WERI-Rb-1 (cell line): Measurements from ENCODE around the gene ABHD13.
"Not testable (repeated sequence)": the region's sequence is repeated elsewhere in the genome, so short reads cannot be mapped to it uniquely, and the experiment has no call there.

Source experiments
- DNase-seq: peaks from one replicate; pipeline ENCODE4 v3.0.0-alpha.2; 2020
- H3K27ac ChIP-seq: fragments of 250-450 bp; sonication (Bioruptor Pico); 2 replicates; pipeline ENCODE4 v1.5.1; 2020; ENCODE audit warnings: mild to moderate bottlenecking, moderate library complexity
- H3K27me3 ChIP-seq: fragments of 250-450 bp; sonication (Bioruptor Pico); 2 replicates; pipeline ENCODE4 v1.5.1; 2021; ENCODE audit warnings: mild to moderate bottlenecking, low read depth, moderate library complexity; ENCODE audit not compliant: insufficient read depth, severe bottlenecking
- H3K36me3 ChIP-seq: fragments of 250-450 bp; sonication (Bioruptor Pico); 2 replicates; pipeline ENCODE4 v1.5.1; 2020; ENCODE audit warnings: mild to moderate bottlenecking, moderate library complexity
- H3K4me3 ChIP-seq: 2 replicates; pipeline ENCODE4 v1.5.1; 2011; ENCODE audit warnings: low read depth, mild to moderate bottlenecking, control low read depth, low read length
- H3K9me3 ChIP-seq: fragments of 250-450 bp; sonication (Bioruptor Pico); 2 replicates; pipeline ENCODE4 v1.5.1; 2021; ENCODE audit warnings: mild to moderate bottlenecking, moderate library complexity; ENCODE audit not compliant: severe bottlenecking
- CTCF ChIP-seq: IDR thresholded peaks from 2 replicates; pipeline ENCODE4 v1.5.1; 2011; ENCODE audit warnings: low read depth, mild to moderate bottlenecking, control low read depth, inconsistent platforms, low read length

ABHD13 gene

GRCh38 chr13:108214441-108215271 is 3.5 kb upstream of the ABHD13 start:
- peak; percentile 50 for DNase-seq

GRCh38 chr13:108215436-108215835 is 2.8 kb upstream of the ABHD13 start, which contains the start of gene LIG4:
Gene LIG4, minus strand, starts transcription at chr13:108215536. Its CDS starts 4,268 bp downstream, at chr13:108211268.
- TF ChIP-seq CTCF: no peak
- Histone ChIP-seq H3K27me3 (no peaks in the 10 kb centered on the region), H3K36me3 (peaks cover 12% of the 10 kb centered on the region), H3K27ac (peak within 1 kb of the TSS; percentile 93), H3K9me3 (no peaks in the 10 kb centered on the region), H3K4me3 (peak within 1 kb of the TSS; percentile 50)
- DNase-seq: peak; percentile 99

More at GRCh38 chr13:108214441-108215271, 3.5 kb upstream of the ABHD13 start:
- peaks cover 20% of the 10 kb centered on the region for H3K36me3 ChIP-seq
- H3K27ac ChIP-seq: no peak overlapping the region
- no peaks in the 10 kb centered on the region for H3K9me3 ChIP-seq
- no peaks in the 10 kb centered on the region for H3K27me3 ChIP-seq
- peak overlapping the region; percentile 32 for H3K4me3 ChIP-seq
- TF ChIP-seq CTCF: no peak

GRCh38 chr13:108217307-108218043 is 717 bp upstream of the ABHD13 start:
- H3K9me3 ChIP-seq, DNase-seq, H3K27me3 ChIP-seq, H3K36me3 ChIP-seq: not testable (repeated sequence)
- Histone ChIP-seq H3K4me3 (peak overlapping the region; percentile 96), H3K27ac (peak overlapping the region; percentile 93)

- Histone ChIP-seq H3K27ac (no peak overlapping the region), H3K4me3 (no peak overlapping the region), H3K9me3 (no peaks in the 10 kb centered on the region), H3K36me3 (peaks cover 7% of the 10 kb centered on the region), H3K27me3 (no peaks in the 10 kb centered on the region)
- TF ChIP-seq CTCF: peak; percentile 34
- DNase-seq: peak; percentile 24
These were observed 1.8 kb downstream of the ABHD13 start for GRCh38 chr13:108220041-108220440.

- Histone ChIP-seq H3K27me3 (no peaks in the 10 kb centered on the region), H3K4me3 (no peak overlapping the region), H3K36me3 (peaks cover 3% of the 10 kb centered on the region), H3K27ac (no peak overlapping the region), H3K9me3 (no peaks in the 10 kb centered on the region)
- DNase-seq: no peak
- no peak for TF ChIP-seq CTCF
These were observed 5.7 kb downstream of the ABHD13 start for GRCh38 chr13:108223687-108224503.
